Putamen (tissue), 1 donor: Measurements from ENCODE around the gene CDKN2C.

ENCODE experiments used
- DNase-seq: peaks from one replicate; pipeline ENCODE4 v3.0.0-alpha.2; 2016; ENCODE audit warnings: low spot score

CDKN2C gene

GRCh38 chr1:50964863-50965262 is 5.2 kb upstream of the CDKN2C start:
- DNase-seq: no peak

DNA sequence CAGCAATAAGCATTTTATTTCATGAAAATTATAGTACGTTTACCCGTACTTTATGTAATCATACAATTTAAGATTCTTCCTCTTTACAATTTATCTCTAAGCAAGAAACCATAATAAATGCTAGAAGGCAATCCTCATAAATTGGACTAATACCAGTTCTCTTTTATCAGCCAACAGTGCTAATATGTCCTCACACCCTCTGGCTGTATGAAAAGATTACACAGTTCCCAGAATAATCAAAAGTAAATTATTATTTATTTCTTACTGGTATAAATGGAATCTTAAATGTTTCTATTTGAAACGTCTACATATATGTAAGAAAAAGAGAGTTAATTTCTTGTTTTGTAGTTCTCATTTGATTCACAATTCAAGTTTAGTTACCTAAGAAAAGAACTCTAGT is 3.1 kb upstream of the CDKN2C start:
- DNase-seq: no peak

GRCh38 chr1:50967416-50968157 is 2.5 kb upstream of the CDKN2C start:
- DNase-seq: no peak

GRCh38 chr1:50968158-50968820 is 1.8 kb upstream of the CDKN2C start:
- DNase-seq: peak; percentile 91

GRCh38 chr1:50968821-50969610 is 1.0 kb upstream of the CDKN2C start:
- DNase-seq: no peak

DNA sequence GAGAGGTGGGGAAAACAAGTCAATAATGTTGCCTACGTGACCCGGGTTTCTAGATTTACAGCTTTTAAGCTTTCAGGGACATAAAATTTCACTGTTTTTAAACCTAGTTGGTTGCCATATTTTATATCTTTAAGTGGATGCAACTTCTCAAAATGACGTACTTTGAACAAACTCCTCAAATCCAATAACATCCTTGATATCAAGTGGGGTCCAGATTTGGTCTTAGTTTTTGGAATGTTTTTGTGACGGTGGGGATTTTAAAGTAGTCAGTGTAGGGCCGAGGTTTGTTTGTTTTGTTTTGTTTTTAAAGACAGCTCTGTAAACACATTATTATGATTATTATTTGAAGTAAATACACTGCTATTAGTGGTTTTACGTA is 453 bp downstream of the CDKN2C start:
- DNase-seq: no peak

DNA sequence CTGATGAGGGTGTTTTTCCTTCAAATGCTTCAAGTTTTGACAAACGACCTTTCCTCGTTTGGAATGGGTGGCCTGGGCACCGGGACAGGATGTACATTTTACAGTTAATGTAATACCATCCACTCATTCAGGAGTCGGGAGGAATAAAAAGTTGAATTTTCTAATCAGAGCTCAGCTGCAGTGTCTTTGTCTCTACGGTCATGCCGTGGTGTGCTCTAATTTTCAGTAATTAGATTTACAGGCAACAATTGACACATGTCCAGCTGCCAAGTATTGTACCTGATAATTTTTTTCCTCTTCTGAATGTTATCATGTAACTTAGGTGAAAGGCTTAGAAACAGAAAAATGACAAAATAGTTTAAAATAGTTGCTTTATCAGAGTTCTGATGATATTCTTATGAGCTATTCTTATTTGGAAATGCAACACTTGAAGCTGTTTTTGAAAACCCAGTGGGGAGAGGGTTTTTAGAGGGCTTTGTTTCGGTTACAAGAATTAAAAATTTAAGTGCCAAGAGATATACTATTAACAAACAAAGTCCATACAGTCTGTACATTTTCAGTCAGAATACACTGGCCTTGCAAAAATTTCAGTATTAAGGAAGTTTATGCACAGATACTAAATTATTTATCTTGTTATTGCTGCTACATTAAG is 1.0 kb downstream of the CDKN2C start:
- DNase-seq: no peak

DNA sequence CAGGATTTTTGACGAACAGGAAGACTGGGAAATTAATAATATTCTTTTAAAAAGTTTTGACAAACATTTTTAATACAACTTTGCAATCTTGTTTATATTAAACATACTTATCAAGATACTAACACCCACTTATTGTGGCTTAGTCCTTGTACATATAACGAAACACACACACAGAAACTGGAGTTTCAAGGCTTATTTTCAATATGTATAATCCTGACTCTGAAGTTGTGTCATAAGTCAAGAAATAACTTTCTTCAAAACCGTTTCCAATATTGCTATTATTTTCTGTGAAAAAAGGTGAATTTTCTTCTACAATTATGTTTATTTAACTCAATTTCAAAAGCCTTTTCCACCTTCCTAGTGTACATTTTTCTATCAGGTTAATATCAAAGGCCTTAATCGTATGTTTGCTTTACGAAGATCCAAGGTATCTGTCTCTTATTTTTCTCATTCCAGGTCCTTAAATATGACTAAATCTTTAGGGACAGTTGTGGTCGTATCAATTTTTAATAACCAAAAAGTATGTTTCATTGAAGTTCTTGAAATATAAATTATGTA is 1.8 kb downstream of the CDKN2C start:
- DNase-seq: no peak

DNA sequence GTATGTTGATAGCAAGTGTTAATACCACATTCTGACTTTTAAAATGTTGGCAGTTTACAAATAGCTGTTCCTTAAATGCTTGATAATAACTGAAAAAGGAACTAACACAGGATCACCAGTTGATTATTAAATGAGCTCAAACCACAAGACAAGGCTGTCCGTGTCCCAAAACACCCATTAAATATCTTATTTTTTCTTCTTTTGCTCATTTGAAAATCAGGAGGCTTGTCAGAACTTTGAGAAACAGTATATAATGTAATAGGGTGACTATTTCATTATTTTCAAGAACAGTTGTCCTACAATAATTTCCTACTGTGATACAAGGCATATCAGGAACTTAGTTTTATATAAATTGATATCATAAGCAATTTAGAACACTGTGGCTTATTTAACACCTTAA is 2.7 kb downstream of the CDKN2C start:
- DNase-seq: no peak

DNA sequence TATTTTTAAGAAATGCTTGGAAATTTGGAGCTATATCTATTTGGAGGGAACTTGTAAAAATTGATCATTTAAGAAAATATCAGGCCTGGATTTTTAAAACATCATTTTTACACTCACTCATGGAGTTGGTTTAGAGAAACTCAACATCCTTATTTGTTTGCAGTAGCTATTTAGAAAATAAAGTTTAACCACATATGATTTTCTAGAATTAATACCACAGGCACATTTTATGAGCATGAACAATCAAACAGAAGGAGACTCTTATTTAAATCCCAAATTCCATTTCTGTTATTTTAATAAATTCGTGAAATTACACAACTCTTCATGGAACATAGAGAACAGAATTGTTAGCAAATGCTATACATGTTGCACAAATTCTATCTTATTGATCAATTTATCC is 3.2 kb downstream of the CDKN2C start:
- DNase-seq: no peak

GRCh38 chr1:50973875-50974617 is 4.0 kb downstream of the CDKN2C start:
- DNase-seq: no peak

DNA sequence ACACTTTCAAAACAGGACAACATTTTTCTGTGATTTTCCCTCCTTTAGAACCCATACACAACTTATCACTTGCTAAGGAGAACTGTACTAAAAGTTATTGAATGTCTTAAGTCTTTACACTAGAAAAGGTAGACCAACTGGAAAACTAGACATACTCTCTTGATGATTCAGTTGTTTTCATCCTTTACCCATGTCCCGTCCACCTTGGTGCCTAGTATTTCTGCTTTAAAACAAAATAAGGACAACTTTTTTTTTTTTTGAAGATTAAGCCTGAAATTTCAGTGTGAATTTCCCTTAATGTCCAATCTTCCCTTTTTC is 4.5 kb downstream of the CDKN2C start:
- no peak for DNase-seq

GRCh38 chr1:50975436-50975835 is 5.4 kb downstream of the CDKN2C start:
- DNase-seq: no peak

DNA sequence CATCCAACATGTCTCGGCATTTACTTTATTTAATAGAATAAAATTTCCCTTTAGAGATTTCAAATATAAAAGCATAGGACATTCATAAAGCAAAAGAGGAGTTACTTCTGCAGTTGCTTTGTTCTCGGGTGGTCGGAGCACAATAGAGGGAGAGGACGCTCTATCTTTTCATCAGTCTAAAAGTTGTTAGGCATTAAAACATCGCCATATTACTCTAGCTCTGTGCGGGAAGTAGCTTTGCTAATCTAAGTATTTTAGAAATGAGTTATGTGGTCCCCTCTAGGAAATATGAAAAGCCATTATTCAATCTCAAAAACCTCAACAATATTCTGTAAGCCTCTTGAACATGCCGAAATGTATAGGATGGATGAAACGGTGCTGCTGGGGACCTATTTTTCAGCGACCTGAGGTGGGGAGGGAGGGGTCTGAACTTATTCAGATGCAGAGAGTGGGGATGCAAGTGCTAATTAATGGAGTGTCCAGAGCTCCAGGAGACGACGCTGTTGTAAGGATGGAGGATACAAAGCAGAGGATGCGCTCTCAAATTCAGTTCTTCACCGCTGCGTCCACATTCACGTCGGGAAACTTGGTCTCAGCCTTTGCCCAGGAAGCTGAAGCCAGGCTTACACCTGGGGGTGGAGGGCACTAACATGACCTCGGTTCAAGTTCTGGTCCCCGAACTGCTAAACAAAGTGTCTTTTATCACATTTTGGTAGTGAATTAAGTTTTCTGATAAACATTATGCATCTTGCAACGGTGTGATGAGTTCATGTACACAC is 6.3 kb downstream of the CDKN2C start:
- DNase-seq: no peak

- no peak for DNase-seq
Measured at GRCh38 chr1:50976890-50977574, 7.0 kb downstream of the CDKN2C start.

DNA sequence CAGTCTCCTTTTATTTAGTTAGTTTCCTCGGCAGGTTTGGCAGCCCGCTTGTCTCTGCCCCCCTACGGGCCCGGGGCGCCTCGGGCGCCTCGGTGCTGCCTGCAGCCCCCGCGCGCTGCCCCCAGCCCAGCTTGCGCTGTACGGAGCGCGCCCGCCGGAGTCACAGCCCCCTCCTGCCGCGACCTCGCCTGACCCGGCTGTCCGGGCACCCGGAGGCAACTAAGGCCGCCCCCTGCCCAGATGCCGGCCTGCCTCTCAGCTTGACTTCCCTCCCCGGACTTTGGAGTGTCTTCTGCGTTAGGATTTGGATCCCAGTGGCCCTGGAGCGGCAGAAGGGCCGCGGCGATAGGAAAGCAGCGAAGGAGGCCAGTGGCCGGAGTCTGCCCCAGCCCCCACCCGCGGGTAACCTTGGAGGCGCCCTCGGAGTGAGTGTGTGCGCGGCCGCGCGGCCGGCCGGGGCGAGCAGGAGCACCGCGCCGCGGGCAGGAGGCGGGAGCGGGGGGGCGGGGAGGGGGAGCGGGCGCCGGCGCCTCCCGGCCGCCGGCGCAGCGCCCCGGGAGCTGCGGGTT is 7.6 kb downstream of the CDKN2C start:
- peak; percentile 60 for DNase-seq

DNA sequence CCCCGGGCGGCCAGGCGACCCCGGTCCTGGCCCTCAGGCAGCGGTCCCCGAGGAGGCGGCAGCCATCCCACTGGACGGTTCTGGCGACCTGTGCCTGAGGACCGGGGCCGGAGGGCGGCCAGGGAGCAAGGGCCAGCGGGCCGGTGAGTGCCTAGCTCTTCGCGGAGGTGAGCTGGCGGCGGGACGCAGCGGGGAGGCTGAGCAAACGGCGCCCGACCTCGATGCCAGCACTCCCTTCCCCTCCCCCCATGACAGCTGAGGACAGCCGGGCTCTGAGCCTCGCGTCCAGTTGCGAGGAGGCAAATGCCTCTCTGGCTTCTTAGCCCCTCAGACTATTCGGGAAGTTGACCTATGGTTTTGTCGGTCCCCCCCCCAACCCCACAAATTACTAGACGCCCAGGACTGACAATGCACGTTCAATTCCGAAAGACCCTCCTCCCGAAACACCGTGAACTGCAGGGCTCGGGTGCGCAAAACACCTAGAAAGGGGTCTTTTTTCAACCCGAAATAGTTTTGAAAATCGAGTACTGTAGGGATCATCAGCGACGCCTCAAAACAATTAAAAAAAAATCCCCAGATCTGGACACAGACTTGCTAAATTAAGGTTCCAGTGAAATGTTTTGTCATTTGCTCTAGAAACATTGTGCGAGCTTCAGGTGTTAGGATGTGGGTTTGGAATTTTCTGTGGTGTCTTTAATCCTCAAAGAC is 8.3 kb downstream of the CDKN2C start:
- peak; percentile 51 for DNase-seq

DNA sequence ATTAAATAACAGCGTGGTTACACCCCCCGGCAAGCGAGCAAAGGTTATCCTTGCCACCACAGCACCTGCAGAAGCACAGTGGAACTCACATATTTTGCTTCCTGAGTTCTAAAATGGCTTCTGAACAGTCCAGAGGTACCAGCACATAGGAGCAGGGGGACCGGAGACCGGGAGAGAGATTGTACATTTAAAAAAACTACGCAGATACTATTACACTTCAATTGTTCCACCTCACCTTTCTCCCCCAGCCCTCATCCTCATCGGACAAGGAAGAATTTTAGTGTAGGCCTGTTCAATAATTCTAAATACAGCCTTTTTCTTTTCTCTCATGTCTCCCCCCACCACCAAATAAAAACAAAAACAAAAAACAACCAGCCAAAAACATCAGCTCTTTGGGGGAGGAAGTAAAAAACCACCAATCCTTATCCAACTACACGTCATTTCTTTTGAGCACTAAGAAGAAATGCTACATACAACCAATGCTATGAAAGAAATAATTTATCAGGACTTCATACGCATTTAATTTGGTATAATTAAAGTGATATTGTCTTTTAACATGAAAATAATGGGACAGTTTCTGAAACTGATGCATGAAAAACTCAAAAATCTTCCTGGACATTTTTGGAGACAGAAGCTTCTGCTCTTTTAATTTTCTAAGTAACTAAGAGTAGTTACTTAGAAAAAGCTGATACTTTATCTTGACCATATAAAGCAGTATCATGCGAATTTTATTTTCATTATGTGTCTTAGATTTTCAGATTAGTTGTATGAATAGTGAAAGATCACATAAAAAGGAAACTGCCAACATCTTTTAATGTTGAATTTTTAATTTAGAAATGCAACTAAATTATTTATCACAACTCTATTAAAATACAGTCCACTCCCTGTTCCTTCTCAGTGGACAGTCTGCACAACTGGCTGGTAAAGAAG is 9.1 kb downstream of the CDKN2C start:
- no peak for DNase-seq
